ENCODE data around the gene ALKBH3. TPM values are rescaled to one million over a fixed set of nuclear protein-coding genes. Genes with fewer than 3 reads are reported as not detected.

ALKBH3 gene
- total RNA-seq, 1 donor from 2014 or later: 40.5 TPM

DNA sequence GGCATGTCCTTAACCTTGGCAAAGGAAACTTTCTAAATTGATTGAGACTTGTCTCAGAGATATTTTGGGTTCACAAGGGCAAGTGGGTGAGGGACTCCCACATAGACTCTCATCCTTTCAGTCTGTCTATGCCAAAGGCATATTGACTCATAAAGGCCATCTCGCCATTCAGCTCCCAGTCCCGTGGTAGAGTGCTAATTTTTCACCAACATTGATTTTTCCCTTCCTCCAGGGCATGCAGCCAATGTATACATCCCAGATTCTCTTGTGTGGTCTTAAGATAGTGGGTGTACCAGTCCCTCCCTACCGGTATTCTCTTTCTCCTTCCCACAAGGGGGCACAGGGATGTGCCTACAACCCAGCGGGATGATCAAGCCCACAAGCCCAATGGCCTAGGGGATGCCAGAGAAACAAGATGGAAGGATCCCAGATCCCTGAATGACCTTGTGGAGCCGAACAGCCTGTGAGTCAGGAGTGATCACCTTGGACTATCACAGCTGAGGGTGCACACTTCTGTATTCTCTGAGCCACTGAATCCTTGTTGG lies 69.8 kb downstream of the ALKBH3 start:
- no peak for ATAC-seq (ENCODE audit: low read depth)
- Mint-ChIP-seq H3K9me3 (no peaks in the 10 kb centered on the region), H3K27ac (no peak overlapping the region), H3K4me1 (no peaks in the 10 kb centered on the region), H3K36me3 (ENCODE audit: low read depth) (no peaks in the 10 kb centered on the region), H3K4me3 (no peak overlapping the region), H3K27me3 (peaks cover 28% of the 10 kb centered on the region)
- TF ChIP-seq, protein P1, sequence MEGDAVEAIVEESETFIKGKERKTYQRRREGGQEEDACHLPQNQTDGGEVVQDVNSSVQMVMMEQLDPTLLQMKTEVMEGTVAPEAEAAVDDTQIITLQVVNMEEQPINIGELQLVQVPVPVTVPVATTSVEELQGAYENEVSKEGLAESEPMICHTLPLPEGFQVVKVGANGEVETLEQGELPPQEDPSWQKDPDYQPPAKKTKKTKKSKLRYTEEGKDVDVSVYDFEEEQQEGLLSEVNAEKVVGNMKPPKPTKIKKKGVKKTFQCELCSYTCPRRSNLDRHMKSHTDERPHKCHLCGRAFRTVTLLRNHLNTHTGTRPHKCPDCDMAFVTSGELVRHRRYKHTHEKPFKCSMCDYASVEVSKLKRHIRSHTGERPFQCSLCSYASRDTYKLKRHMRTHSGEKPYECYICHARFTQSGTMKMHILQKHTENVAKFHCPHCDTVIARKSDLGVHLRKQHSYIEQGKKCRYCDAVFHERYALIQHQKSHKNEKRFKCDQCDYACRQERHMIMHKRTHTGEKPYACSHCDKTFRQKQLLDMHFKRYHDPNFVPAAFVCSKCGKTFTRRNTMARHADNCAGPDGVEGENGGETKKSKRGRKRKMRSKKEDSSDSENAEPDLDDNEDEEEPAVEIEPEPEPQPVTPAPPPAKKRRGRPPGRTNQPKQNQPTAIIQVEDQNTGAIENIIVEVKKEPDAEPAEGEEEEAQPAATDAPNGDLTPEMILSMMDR (IDR thresholded peaks at IDR 0.05): no peak
- no peak for DNase-seq
- ChIA-PET POLR2A (no interaction called here), CTCF (no interaction called here)
- intact Hi-C loops (cut with micrococcal nuclease): no loop called here

DNA sequence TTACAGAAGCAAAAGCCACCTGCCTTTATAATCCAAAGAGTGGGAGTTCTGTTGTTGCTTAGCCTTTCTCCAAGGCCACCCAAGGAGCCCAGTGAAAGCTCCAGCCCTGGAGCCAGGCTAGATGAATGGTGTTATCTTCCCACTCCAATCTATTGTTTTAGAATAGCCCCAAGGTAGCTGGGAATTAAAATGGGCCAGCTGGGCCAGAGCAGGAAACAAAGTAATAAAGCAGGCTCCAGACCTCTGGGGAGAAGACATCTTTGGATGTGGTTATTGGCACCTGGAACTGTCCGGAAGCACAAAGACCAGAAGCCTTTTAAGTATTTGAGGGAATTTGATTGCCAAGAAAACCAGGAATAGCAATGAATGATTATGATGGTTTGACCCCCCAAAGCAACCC lies 70.6 kb downstream of the ALKBH3 start:
- Mint-ChIP-seq H3K27ac (no peak overlapping the region), H3K9me3 (no peaks in the 10 kb centered on the region)
- CTCF ChIA-PET: no interaction called here

DNA sequence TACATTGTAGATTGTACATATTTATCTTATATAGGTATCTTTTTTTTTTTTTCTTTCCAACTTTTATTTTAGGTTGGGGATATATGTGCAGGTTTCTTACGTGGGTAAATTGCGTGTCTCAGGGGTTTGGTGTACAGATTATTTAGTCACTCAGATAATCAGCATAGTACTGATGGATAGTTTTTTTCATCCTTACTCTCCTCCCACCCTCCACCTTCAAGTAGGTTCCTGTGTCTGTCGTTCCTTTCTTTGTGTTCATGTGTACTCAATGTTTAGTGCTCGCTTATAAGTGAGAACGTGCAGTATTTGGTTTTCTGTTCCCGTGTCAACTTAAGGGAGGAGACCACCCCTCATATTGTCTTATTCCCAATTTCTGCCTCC lies 71.4 kb downstream of the ALKBH3 start:
- Mint-ChIP-seq H3K27ac (no peak overlapping the region), H3K9me3 (no peaks in the 10 kb centered on the region), H3K4me3 (no peak overlapping the region), H3K4me1 (no peaks in the 10 kb centered on the region), H3K27me3 (peaks cover 17% of the 10 kb centered on the region), H3K36me3 (ENCODE audit: low read depth) (no peaks in the 10 kb centered on the region)
- no peak for DNase-seq
- TF ChIP-seq, protein P1 (IDR thresholded peaks at IDR 0.05): no peak
- ATAC-seq (ENCODE audit: low read depth): no peak
- ChIA-PET CTCF (no interaction called here), POLR2A (no interaction called here)
- intact Hi-C loops (cut with micrococcal nuclease): no loop called here

More for the DNA sequence above, 70.6 kb downstream of the ALKBH3 start:
- Mint-ChIP-seq H3K4me1 (no peaks in the 10 kb centered on the region), H3K27me3 (peaks cover 24% of the 10 kb centered on the region), H3K4me3 (no peak overlapping the region), H3K36me3 (ENCODE audit: low read depth) (no peaks in the 10 kb centered on the region)
- intact Hi-C loops (cut with micrococcal nuclease): no loop called here
- DNase-seq: no peak
- ATAC-seq (ENCODE audit: low read depth): no peak
- TF ChIP-seq, protein P1 (IDR thresholded peaks at IDR 0.05): no peak
- POLR2A ChIA-PET: no interaction called here

DNA sequence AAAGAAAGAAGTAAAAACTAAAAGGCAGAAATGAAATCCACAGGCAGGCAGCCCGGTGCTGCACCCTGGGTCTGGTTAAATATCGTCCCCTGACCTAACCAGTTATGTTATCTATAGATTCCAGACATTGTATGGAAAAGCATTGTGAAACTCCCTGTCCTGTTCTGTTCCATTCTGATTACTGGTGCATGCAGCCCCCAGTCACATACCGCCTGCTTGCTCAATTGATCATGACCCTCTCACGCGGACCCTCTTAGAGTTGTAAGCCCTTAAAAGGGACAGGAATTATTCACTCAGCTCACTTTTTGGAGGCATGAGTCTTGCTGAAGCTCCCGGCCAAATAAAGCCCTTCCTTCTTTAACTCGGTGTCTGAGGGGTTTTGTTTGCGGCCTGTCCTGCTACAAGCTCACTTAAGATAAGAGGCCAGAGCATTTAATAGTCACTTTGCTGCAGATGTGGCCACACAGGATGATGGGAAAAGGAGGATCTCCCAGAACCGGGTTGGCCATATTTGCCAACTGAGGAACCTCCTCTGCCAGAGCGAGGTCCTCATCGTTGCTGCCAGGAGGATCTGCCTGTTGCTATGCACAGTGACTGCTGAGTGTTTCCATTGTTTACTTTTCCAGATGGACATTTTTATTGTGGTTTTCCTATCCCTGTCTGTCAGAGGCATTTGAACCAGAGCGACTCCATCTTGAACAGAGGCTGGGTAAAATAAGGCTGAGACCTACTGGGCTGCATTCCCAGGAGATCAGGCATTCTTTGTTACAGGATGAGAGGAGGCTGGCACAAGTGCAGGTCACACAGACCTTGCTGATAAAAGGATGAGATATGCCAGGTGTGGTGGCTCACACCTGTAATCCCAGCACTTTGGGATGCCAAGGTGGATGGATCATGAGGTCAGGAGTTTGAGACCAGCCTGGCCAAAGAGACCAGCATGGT lies 72.0 kb downstream of the ALKBH3 start:
- intact Hi-C loops (cut with micrococcal nuclease): no loop called here
- H3K4me3 Mint-ChIP-seq: no peak overlapping the region
- no peaks in the 10 kb centered on the region for H3K9me3 Mint-ChIP-seq
- ATAC-seq (ENCODE audit: low read depth): no peak
- CTCF ChIA-PET: no interaction called here
- H3K27ac Mint-ChIP-seq: no peak overlapping the region
- H3K27me3 Mint-ChIP-seq: peaks cover 11% of the 10 kb centered on the region
- no peaks in the 10 kb centered on the region for H3K4me1 Mint-ChIP-seq
- H3K36me3 Mint-ChIP-seq (ENCODE audit: low read depth): no peaks in the 10 kb centered on the region
- POLR2A ChIA-PET: no interaction called here
- DNase-seq: no peak
- TF ChIP-seq, protein P1 (IDR thresholded peaks at IDR 0.05): no peak

DNA sequence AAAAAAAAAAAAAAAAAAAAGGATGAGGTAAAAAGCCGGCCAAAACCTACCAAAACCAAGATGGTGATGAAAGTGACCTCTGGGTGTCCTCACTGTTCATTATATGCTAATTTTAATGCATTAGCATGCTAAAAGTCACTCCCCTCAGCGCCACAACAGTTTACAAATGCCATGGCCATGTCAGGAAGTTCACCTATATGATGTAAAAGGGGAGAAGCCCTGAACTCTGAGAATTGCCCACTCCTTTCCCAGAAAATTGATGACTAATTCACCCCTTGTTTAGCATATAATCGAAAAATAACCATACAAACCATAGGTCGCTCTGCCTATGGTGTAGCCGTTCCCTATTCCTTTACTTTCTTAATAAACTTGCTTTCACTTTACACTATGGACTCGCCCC lies 72.9 kb downstream of the ALKBH3 start:
- Mint-ChIP-seq H3K9me3 (no peaks in the 10 kb centered on the region), H3K27me3 (peaks cover 11% of the 10 kb centered on the region), H3K4me1 (no peaks in the 10 kb centered on the region), H3K27ac (no peak overlapping the region), H3K36me3 (ENCODE audit: low read depth) (no peaks in the 10 kb centered on the region), H3K4me3 (no peak overlapping the region)
- intact Hi-C loops (cut with micrococcal nuclease): no loop called here
- POLR2A ChIA-PET: no interaction called here
- DNase-seq: no peak
- ATAC-seq (ENCODE audit: low read depth): no peak
- CTCF ChIA-PET: no interaction called here
- TF ChIP-seq, protein P1 (IDR thresholded peaks at IDR 0.05): no peak

Measured in activated B cell treated with CpG ODN at 0.5 μM for 24 hours (primary cell).